GM19324 (cell line): Measurements from ENCODE around the gene FCHO2.

Experiments used
- ATAC-seq: cut with Tn5 transposase; IDR thresholded peaks from one replicate; pipeline ENCODE4 v1.9.1; 2021; ENCODE audit warnings: mild to moderate bottlenecking, moderate library complexity; ENCODE audit not compliant: unreplicated experiment, low FRiP score

The FCHO2 gene

GRCh38 chr5:73027816-73028215 is 72.0 kb downstream of the FCHO2 start:
- ATAC-seq: no peak

DNA sequence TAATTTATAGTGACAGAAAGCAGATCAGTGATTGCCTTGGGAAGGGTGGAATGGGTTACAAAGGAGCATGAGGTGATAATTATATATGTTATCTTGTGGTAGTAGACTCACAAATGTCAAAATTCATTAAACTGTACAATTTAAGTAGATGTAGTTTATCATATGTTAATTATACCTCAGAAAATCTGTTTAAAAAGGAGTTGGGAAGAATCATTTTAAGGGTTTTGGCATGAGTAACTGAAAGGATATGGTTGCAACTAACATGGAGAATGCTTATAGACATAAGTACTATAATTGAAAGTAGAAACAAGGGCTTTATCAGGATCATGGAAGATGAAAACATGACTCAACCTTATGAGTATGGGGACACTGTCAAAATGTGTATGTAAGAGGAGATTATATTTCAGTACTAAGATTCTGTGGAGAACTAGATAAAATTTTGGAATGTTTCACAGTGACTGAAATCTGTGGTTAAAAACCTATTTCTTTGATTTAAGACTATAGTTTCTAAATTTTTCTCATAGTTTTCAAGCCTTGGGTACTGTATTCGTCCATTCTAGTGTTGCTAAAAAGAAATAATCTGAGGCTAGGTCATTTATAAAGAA is 73.3 kb downstream of the FCHO2 start:
- no peak for ATAC-seq

- no peak for ATAC-seq
Measured at GRCh38 chr5:73030531-73030930, 74.7 kb downstream of the FCHO2 start.

DNA sequence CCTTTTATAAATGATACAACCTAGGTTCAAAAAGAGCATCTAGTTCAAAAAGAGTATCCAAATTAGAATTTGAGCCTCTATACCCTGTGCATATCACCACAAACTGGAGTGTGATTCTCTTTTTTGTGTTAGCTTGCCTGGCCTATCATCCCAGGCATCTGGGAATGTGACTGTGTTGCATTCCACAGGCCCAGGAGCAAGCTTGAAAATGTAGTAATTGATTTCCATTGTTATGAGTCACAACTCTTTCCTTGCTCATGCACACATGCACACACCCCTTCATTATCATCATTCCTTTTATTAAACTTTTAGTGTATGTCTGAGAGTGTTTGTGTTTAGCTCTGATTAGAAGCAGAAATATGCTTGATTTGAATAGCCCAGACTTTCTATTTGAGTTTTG is 75.2 kb downstream of the FCHO2 start:
- no peak for ATAC-seq

DNA sequence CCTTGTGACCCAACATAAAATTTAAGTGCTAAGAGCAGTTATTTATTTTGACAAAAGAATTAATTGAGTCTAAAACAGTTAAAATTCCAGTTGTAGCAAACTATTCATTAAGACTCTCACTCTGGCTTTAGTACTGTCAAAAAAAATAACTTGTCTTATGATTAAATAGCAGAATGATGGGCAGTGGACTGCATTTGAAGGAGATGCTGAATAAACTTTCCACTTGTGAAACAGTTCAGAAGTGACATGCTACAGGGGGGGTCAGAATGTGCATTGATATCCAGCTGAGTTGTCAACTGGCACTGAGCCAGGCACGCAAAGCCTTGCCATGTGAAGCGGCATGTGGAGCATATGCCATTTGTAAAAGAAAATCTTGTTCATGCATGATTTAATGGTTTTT is 76.0 kb downstream of the FCHO2 start:
- no peak for ATAC-seq

DNA sequence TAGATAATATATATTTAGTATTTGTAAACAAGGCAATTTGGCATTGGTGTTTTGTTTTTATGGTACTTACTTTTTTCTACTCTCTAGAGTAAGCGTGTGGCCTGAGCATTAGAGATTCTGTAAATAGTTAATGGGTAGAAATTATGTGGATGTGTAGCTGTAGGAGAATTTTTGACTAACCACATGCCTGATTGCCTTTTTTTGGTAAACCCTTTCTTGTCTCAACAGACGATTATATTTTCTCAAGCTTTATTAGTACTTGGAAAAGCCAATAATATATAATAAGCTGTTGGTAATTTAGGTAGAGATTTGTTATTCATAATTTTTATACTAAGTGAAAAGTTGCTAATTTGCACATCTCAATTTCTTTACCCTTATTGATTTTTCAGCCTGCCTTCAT is 76.8 kb downstream of the FCHO2 start:
- no peak for ATAC-seq

DNA sequence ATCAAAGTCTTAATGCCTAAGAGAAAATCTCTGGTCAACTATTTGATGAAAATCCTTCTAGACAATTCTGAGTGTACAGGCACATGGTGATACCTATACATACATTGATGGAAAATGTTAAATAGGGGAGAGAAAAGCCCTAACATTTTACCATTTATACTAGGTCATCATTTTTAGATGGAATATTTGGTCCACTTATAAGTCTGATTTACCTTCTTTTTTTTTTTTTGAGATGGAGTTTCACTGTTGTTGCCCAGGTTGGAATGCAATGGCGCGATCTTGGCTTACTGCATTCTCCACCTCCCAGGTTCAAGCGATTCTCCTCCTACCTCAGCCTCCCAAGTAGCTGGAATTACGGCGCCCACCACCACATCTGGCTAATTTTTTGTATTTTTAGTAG is 81.7 kb downstream of the FCHO2 start:
- ATAC-seq: no peak

DNA sequence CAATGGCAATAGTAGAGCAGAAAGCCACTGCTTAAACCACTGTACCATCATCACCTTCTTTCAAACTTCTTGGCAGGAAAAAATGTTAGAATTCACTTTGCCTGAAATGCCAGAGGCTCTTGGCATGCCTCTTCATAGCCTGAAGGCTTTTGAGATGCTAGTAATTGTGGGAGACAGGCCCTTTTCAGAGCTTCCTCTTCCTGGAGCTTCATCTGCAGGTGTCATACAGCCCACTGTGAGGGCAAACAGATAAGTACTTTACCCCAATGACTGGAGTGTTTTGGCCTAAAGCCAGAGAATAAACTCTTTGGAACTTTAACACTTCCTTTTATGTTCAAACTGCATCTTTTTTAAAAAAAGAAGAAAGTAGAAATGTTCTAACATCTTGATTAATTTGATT is 83.2 kb downstream of the FCHO2 start:
- ATAC-seq: no peak

DNA sequence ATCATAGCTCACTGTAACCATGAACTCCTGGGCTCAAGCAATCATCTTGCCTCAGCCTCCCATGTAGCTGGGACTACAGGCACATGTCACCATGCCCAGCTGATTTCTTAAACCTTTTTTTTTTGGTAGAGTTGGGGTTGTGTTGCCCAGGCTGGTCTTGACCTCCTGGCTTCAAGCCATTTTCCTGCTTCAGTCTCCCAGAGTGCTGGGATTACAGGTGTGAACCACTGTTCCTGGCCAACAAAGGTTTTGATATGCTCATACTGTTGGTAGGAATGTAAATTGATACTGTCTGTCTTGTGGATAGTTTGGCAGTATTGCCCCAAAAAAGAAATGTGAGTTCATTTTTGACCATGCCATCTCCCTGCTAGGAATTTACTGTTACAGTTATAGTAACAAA is 87.2 kb downstream of the FCHO2 start:
- ATAC-seq: no peak

DNA sequence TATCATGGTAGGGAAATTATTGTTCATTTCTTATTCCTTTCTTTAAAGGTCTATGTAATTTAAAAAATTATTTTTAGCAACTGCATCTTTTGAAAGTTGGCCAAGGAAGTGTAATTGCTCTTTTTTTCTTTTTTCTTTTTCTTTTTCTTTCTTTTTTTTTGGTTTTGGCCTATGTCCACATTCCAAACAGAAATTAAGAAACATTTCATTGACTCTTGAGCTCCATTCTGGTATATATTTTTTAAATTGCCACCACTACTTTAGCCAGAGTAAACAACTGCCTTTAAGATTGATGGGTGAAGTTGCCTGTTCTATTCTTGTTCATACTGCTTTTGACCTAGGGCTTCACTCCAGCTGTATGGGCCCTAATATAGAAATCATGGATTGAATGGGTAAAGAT is 88.7 kb downstream of the FCHO2 start:
- ATAC-seq: no peak

- no peak for ATAC-seq
Measured at GRCh38 chr5:73045623-73046022, 89.8 kb downstream of the FCHO2 start.

- ATAC-seq: no peak
Measured at GRCh38 chr5:73061593-73061992, 105.8 kb downstream of the FCHO2 start.

DNA sequence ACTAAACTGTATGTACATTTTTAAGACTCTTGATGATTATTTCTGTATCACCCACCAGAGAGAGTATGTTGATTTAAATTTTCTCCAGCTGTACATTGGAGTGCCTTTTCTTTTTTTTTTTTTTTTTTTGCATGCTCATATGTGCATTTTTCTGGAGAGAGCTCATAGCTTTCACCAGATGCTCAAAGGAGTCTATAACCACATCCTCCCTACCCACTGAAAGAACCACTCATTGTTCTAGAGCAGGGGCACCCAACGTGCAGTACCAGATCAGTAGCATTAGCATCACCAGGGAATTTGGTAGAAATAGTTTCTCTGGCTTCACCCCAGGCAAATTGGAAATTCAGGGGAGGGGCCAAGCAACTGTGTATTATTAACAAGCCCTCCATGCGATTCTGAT is 110.6 kb downstream of the FCHO2 start:
- ATAC-seq: no peak

DNA sequence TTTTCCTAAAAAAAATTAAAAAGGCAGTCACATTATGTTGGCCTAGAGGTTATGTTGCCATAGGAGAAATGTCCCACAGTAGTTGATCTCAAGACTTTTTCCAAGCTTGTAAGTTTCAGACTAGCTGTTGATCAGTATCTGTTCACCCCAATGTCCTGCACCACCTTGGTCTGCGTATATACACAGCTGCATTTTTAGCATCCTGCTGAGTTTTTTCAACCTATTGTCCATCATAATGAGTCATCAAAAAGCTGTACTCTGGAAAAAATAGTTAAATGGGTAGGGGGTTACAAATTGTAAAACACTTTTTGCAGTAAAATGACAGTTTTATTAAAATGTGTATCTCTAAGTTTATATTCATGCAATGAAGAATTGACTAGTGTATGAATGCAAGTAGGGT is 111.4 kb downstream of the FCHO2 start:
- ATAC-seq: no peak

DNA sequence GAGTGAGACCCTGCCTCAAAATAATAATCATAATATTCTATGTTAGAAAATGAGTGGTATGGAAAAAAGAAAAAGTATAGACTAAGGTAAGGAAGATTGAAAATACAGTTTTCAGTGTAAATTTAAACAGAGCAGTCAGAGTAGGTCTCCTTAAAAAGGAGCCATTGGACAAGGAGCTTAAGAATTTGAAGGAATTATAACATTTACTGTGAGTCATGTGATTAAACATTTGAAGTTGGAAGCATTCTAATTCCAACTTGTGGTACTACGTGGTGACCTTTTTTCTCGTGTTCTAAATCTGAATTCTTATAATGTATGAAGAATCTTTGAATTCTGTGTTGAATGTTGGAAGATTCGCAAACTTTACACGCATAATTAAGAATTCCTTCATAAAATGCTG is 125.3 kb downstream of the FCHO2 start:
- no peak for ATAC-seq

- no peak for ATAC-seq
Measured at GRCh38 chr5:73088026-73088425, 132.2 kb downstream of the FCHO2 start.

GRCh38 chr5:73093943-73094342 is 138.1 kb downstream of the FCHO2 start:
- ATAC-seq: no peak

GRCh38 chr5:73094415-73094814 is 138.6 kb downstream of the FCHO2 start:
- no peak for ATAC-seq

DNA sequence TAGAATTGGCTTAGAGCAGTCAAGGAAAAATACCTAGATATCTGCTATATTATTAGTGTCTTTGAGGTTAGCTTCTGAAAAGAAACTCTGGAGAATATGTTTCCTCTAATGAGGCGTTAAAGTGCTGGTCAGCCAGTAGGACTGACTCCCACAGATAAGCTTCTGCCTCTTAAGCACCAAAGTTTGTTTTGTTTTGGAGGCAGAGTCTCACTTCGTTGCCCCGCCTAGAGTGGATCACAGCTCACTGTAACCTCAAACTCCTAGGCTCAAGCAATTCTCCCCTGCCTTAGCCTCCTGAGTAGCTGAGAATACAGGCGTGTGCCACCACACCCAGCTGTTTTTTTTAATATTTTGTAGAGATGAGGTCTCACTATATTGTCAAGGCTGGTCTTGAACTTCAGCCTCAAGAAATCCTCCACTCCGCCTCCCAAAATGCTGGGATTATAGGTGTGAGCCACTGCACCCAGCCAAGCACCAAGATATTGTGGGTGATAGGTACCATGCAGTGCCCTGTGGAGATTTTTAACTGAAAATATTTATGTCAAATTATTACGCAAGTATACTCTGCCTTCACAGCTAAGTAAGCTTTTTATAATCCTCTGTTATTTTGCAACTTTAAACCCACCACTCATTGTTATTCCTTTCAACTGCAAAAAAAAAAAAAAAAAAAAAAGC is 139.9 kb downstream of the FCHO2 start:
- no peak for ATAC-seq

DNA sequence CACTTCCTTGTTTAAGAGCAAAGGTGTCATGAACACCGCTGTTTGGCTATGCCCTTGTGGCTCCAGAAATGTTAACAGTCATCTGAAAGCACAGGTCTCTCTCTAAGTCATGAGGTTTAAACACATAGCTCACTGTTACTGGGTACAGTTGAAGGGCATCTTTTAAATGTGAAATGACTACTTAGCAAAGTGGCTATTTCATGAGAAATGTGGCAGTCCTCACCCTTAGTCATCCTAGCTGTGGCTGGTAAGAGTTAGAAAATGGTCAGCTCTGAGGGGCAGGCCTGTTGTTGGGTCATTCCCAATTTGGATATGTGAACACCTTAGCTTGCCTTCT is 140.4 kb downstream of the FCHO2 start:
- ATAC-seq: no peak

GRCh38 chr5:73097740-73098139 is 141.9 kb downstream of the FCHO2 start:
- no peak for ATAC-seq

- no peak for ATAC-seq
Measured at GRCh38 chr5:73100109-73100508, 144.3 kb downstream of the FCHO2 start.

DNA sequence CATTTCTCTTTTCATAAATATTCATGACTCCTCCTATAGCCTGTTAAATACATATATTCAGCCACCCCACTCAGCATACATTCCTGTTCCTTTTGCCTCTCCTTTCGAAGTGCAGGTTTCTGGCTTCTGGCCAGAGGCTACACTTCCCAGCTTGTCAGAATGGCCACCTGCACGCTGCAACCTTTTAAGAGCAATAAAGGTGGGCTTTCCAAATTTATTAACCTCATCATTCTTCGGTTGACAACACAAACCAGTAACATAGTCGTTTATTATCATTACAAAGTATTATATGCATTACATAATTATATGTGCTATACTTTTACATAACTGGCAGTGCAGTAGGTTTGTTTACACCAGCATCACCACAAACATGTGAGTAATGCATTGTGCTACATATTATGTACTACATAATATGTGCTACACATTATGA is 148.0 kb downstream of the FCHO2 start:
- no peak for ATAC-seq
